Ishikawa (cell line): ENCODE results near the gene CCP110.

Experiments
- CEBPB ChIP-seq: IDR thresholded peaks from 2 replicates; pipeline ENCODE4 v1.6.1; 2012
- CREB1 ChIP-seq: IDR thresholded peaks from 2 replicates; pipeline ENCODE4 v1.6.1; 2012; ENCODE audit warnings: low read depth
- EGR1 ChIP-seq: IDR thresholded peaks from 2 replicates; pipeline ENCODE4 v1.6.1; 2012
- EP300 ChIP-seq: IDR thresholded peaks from 2 replicates; pipeline ENCODE4 v1.6.1; 2012; ENCODE audit warnings: borderline replicate concordance
- FOXM1 ChIP-seq: IDR thresholded peaks from 2 replicates; pipeline ENCODE4 v1.6.1; 2012; ENCODE audit warnings: low read depth, borderline replicate concordance
- MAX ChIP-seq: IDR thresholded peaks from 2 replicates; pipeline ENCODE4 v1.6.1; 2012
- NFIC ChIP-seq: IDR thresholded peaks from 2 replicates; pipeline ENCODE4 v1.6.1; 2012
- RAD21 ChIP-seq: IDR thresholded peaks from 2 replicates; pipeline ENCODE4 v1.6.1; 2012; ENCODE audit warnings: low read depth
- REST ChIP-seq: IDR thresholded peaks from 2 replicates; pipeline ENCODE4 v1.6.1; 2012; ENCODE audit warnings: low read depth, mild to moderate bottlenecking
- TAF1 ChIP-seq: IDR thresholded peaks from 2 replicates; pipeline ENCODE4 v1.6.1; 2012; ENCODE audit warnings: low read depth, mild to moderate bottlenecking
- TCF12 ChIP-seq: IDR thresholded peaks from 2 replicates; pipeline ENCODE4 v1.6.1; 2012; ENCODE audit warnings: low read depth
- TEAD4 ChIP-seq: IDR thresholded peaks from 2 replicates; pipeline ENCODE4 v1.6.1; 2012
- USF1 ChIP-seq: IDR thresholded peaks from 2 replicates; pipeline ENCODE4 v1.6.1; 2012
- YY1 ChIP-seq: IDR thresholded peaks from 2 replicates; pipeline ENCODE4 v1.6.1; 2012; ENCODE audit warnings: low read depth
- ZBTB7A ChIP-seq: IDR thresholded peaks from 2 replicates; pipeline ENCODE4 v1.6.1; 2012; ENCODE audit warnings: low read depth

The CCP110 gene

GRCh38 chr16:19588661-19589060 lies 64.9 kb downstream of the CCP110 start:
- no peak for TF ChIP-seq REST
- TF ChIP-seq NFIC: no peak
- TF ChIP-seq USF1: no peak
- TF ChIP-seq TAF1: no peak
- no peak for TF ChIP-seq FOXM1
- no peak for TF ChIP-seq EGR1

- TF ChIP-seq USF1 (no peak), TAF1 (no peak), YY1 (no peak), FOXM1 (no peak), CEBPB (no peak), NFIC (no peak), EGR1 (no peak), MAX (no peak), RAD21 (no peak), TCF12 (no peak), TEAD4 (no peak), EP300 (no peak), CREB1 (no peak)
These were observed 65.4 kb downstream of the CCP110 start for GRCh38 chr16:19589106-19589505.

- TF ChIP-seq YY1: no peak
- TF ChIP-seq MAX: no peak
- TF ChIP-seq EGR1: no peak
- no peak for TF ChIP-seq TEAD4
- no peak for TF ChIP-seq CEBPB
- no peak for TF ChIP-seq TCF12
- TF ChIP-seq TAF1: no peak
- TF ChIP-seq ZBTB7A: no peak
- TF ChIP-seq CREB1: no peak
- TF ChIP-seq RAD21: no peak
- no peak for TF ChIP-seq EP300
These were observed 66.1 kb downstream of the CCP110 start for GRCh38 chr16:19589771-19590302.

GRCh38 chr16:19595043-19595767 lies 71.5 kb downstream of the CCP110 start:
- TF ChIP-seq TEAD4 (no peak), TCF12 (no peak), CREB1 (no peak), YY1 (no peak), EGR1 (no peak), CEBPB (no peak), MAX (no peak), ZBTB7A (no peak), USF1 (no peak)

GRCh38 chr16:19598805-19599510 lies 75.2 kb downstream of the CCP110 start:
- TF ChIP-seq RAD21 (no peak), ZBTB7A (no peak)

GRCh38 chr16:19599968-19600716 lies 76.4 kb downstream of the CCP110 start:
- TF ChIP-seq EGR1: no peak
- no peak for TF ChIP-seq USF1
- TF ChIP-seq TCF12: no peak
- TF ChIP-seq MAX: no peak
- TF ChIP-seq REST: no peak
- TF ChIP-seq CREB1: no peak
- no peak for TF ChIP-seq YY1
- TF ChIP-seq NFIC: no peak
- TF ChIP-seq ZBTB7A: no peak
- no peak for TF ChIP-seq RAD21
- no peak for TF ChIP-seq TAF1
